Transverse colon (tissue), 4 donors: Measurements from ENCODE around the gene CCDC154.

Experiments used
- CTCF ChIP-seq, 5 experiments: fragments of 200-600 bp in 3 of 5; fragments of 450-650 bp in 2 of 5; sonication (generic) in 3 of 5; IDR thresholded peaks; 1 replicate in 2 of 5; 2 replicates in 3 of 5; pipeline ENCODE4 v1.5.1; 2016 to 2017; ENCODE audit warnings: antibody characterized with exemption in 5 of 5, inconsistent platforms in 3 of 5, mild to moderate bottlenecking in 2 of 5, moderate library complexity in 1 of 5
- POLR2A ChIP-seq: fragments of 450-650 bp; IDR thresholded peaks from one replicate; pipeline ENCODE4 v1.6.1; 2016; ENCODE audit warnings: antibody characterized with exemption, mild to moderate bottlenecking, moderate library complexity
- POLR2AphosphoS5 ChIP-seq, 3 donors: sonication (generic); formaldehyde crosslinking; IDR thresholded peaks; one replicate each; pipeline ENCODE4 v1.6.1; 2016; ENCODE audit warnings: antibody characterized with exemption in 3 of 3

GRCh38 chr16:1428511-1428910 lies 15.8 kb downstream of the CCDC154 start:
- TF ChIP-seq CTCF (IDR thresholded peaks at IDR 0.05) (peak; percentile 10 to 33 (median 30)), POLR2A (no peak), POLR2AphosphoS5 (IDR thresholded peaks at IDR 0.05) (no peak)
